Measurements from ENCODE around the gene CYP46A1.

CYP46A1 gene

DNA sequence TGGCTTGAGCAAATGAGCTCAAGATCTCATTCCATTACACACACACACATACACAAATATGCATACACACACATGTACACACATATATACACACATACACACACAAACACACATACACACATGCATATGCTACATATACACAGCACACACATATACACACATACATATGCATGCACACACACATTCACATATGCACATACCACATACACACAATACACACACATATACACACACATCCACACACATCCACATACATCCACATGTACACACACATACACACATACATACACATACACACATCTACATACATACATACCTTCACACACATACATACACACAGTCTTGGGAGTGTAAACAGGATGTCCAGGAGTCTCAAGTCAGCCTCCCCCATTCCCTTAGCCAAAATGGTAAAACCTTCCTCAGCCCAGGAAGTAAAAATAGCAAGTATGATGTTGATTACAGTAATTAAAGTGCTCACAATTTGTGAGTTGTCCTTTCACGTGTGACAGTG, 26.4 kb upstream of the CYP46A1 start:
- Histone ChIP-seq H3K4me3 (replicated peaks; ENCODE audit: insufficient read depth, low read length) (no peak overlapping the region), H3K27ac (replicated peaks) (no peak overlapping the region), H3K27me3 (ENCODE audit: insufficient read depth, poor library complexity, severe bottlenecking) (peaks cover 8% of the 10 kb centered on the region)
- TF ChIP-seq, protein P1, sequence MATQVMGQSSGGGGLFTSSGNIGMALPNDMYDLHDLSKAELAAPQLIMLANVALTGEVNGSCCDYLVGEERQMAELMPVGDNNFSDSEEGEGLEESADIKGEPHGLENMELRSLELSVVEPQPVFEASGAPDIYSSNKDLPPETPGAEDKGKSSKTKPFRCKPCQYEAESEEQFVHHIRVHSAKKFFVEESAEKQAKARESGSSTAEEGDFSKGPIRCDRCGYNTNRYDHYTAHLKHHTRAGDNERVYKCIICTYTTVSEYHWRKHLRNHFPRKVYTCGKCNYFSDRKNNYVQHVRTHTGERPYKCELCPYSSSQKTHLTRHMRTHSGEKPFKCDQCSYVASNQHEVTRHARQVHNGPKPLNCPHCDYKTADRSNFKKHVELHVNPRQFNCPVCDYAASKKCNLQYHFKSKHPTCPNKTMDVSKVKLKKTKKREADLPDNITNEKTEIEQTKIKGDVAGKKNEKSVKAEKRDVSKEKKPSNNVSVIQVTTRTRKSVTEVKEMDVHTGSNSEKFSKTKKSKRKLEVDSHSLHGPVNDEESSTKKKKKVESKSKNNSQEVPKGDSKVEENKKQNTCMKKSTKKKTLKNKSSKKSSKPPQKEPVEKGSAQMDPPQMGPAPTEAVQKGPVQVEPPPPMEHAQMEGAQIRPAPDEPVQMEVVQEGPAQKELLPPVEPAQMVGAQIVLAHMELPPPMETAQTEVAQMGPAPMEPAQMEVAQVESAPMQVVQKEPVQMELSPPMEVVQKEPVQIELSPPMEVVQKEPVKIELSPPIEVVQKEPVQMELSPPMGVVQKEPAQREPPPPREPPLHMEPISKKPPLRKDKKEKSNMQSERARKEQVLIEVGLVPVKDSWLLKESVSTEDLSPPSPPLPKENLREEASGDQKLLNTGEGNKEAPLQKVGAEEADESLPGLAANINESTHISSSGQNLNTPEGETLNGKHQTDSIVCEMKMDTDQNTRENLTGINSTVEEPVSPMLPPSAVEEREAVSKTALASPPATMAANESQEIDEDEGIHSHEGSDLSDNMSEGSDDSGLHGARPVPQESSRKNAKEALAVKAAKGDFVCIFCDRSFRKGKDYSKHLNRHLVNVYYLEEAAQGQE (IDR thresholded peaks at IDR 0.05; ENCODE audit: insufficient replicate concordance, low read depth): no peak
- TF ChIP-seq SPI1 (IDR thresholded peaks at IDR 0.05; ENCODE audit: borderline replicate concordance, low read depth) (no peak), POLR2AphosphoS5 (IDR thresholded peaks at IDR 0.05; ENCODE audit: low read depth) (no peak), GABPA (IDR thresholded peaks at IDR 0.05; ENCODE audit: low read depth) (no peak)
- TF ChIP-seq, protein P2, sequence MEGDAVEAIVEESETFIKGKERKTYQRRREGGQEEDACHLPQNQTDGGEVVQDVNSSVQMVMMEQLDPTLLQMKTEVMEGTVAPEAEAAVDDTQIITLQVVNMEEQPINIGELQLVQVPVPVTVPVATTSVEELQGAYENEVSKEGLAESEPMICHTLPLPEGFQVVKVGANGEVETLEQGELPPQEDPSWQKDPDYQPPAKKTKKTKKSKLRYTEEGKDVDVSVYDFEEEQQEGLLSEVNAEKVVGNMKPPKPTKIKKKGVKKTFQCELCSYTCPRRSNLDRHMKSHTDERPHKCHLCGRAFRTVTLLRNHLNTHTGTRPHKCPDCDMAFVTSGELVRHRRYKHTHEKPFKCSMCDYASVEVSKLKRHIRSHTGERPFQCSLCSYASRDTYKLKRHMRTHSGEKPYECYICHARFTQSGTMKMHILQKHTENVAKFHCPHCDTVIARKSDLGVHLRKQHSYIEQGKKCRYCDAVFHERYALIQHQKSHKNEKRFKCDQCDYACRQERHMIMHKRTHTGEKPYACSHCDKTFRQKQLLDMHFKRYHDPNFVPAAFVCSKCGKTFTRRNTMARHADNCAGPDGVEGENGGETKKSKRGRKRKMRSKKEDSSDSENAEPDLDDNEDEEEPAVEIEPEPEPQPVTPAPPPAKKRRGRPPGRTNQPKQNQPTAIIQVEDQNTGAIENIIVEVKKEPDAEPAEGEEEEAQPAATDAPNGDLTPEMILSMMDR (IDR thresholded peaks at IDR 0.05; ENCODE audit: insufficient read depth, low read length): no peak
- no peak for DNase-seq (ENCODE audit: low read depth in 1 of 2, low spot score in 1 of 2)

DNA sequence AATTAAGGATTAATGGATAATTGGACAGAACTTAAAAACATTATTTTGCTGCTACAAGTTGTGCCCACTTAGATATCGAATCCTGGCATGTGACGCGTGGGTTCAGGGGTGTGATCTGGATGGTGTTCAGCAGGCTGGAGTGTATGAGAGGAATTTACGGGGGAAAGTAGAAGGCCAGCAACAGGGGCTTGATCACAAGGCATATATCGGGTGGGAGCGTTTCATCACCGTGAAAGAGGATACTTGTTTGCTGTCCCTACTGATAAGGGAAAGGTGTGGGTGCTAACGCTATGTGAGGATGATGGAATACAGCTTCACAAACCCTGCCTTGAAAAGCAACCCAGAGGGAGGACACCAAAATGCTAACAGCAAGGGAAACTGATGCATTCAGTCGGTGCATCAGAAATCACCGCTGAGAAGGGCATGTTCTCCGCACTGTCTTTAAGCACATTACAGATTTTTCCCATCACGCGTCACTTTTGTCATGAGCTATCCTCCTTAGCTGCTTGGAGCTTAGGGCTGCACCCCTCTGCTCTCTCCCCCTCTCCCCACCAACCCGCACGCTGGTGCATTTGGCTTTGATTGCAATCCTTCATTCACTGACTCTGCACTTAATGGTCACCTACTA, 25.8 kb upstream of the CYP46A1 start:
- no peak overlapping the region for H3K4me3 ChIP-seq (replicated peaks; ENCODE audit: insufficient read depth, low read length)
- H3K27me3 ChIP-seq (ENCODE audit: insufficient read depth, poor library complexity, severe bottlenecking): peaks cover 8% of the 10 kb centered on the region
- TF ChIP-seq GABPA (IDR thresholded peaks at IDR 0.05; ENCODE audit: low read depth) (no peak), SPI1 (IDR thresholded peaks at IDR 0.05; ENCODE audit: borderline replicate concordance, low read depth) (no peak), POLR2AphosphoS5 (IDR thresholded peaks at IDR 0.05; ENCODE audit: low read depth) (no peak)
- TF ChIP-seq, protein P2 (IDR thresholded peaks at IDR 0.05; ENCODE audit: insufficient read depth, low read length): no peak
- TF ChIP-seq, protein P1 (IDR thresholded peaks at IDR 0.05; ENCODE audit: insufficient replicate concordance, low read depth): no peak
- no peak overlapping the region for H3K27ac ChIP-seq (replicated peaks)
- no peak for DNase-seq (ENCODE audit: low read depth in 1 of 2, low spot score in 1 of 2)

DNA sequence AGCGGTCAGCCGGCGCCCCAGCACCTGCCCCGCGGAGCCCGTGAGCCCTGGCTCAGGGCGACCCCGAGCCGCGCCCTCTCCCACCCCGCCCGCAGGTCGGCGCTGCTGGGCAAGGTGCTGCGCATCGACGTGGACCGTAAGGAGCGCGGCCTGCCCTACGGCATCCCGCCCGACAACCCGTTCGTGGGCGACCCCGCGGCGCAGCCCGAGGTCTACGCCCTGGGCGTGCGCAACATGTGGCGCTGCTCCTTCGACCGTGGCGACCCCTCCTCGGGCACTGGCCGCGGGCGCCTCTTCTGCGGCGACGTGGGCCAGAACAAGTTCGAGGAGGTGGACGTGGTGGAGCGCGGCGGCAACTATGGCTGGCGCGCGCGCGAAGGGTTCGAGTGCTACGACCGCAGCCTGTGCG, 24.8 kb upstream of the CYP46A1 start:
- H3K27me3 ChIP-seq (ENCODE audit: insufficient read depth, poor library complexity, severe bottlenecking): peaks cover 5% of the 10 kb centered on the region
- H3K27ac ChIP-seq (replicated peaks): no peak overlapping the region
- TF ChIP-seq, protein P1 (IDR thresholded peaks at IDR 0.05; ENCODE audit: insufficient replicate concordance, low read depth): no peak
- TF ChIP-seq POLR2AphosphoS5 (IDR thresholded peaks at IDR 0.05; ENCODE audit: low read depth) (no peak), SPI1 (IDR thresholded peaks at IDR 0.05; ENCODE audit: borderline replicate concordance, low read depth) (no peak), GABPA (IDR thresholded peaks at IDR 0.05; ENCODE audit: low read depth) (no peak)
- TF ChIP-seq, protein P2 (IDR thresholded peaks at IDR 0.05; ENCODE audit: insufficient read depth, low read length): no peak
- no peak overlapping the region for H3K4me3 ChIP-seq (replicated peaks; ENCODE audit: insufficient read depth, low read length)
- no peak for DNase-seq (ENCODE audit: low read depth in 1 of 2, low spot score in 1 of 2)
